ENCODE data around the gene SKOR1. TPM values are rescaled to one million over a fixed set of nuclear protein-coding genes. Genes with fewer than 3 reads are reported as not detected.
A peak's percentile ranks its signal among the peaks of the same experiment; 100 is the strongest.

The SKOR1 gene
- polyA plus RNA-seq, 1 of the 3 experiments (the other 2 are of a cell fraction) = 0.26 TPM

- no peaks in the 10 kb centered on the region for H4K20me1 ChIP-seq (ENCODE audit: insufficient read depth)
- peaks cover 0 to 2% of the 10 kb centered on the region in 2 experiments for H3K36me3 ChIP-seq (replicated peaks in 1 of 2; ENCODE audit: control insufficient read depth in 1 of 2, insufficient read depth in 2 of 2, low read length in 1 of 2)
- no peak for TF ChIP-seq TAF1 (IDR thresholded peaks at IDR 0.05; ENCODE audit: borderline replicate concordance, low read depth, low read length)
- peak; percentile 20; the same call in 1 of the 2 replicates for TF ChIP-seq TCF12 (IDR thresholded peaks at IDR 0.05)
- no peak for TF ChIP-seq ELF1 (IDR thresholded peaks at IDR 0.05)
- no peak for TF ChIP-seq RCOR1 (IDR thresholded peaks at IDR 0.05; ENCODE audit: low read length)
- TF ChIP-seq FOSL2 (IDR thresholded peaks at IDR 0.05; ENCODE audit: borderline replicate concordance, low read depth) = no peak
- TF ChIP-seq PBX3 (IDR thresholded peaks at IDR 0.05) = peak; percentile 52
- TF ChIP-seq EP300 (IDR thresholded peaks at IDR 0.05; ENCODE audit: borderline replicate concordance in 1 of 2, low read depth in 1 of 2, low read length in 1 of 2) = no peak
- no peak for TF ChIP-seq CTCF (IDR thresholded peaks at IDR 0.05)
- H3K27ac ChIP-seq (ENCODE audit: low read depth in 2 of 2, low read length in 1 of 2) = no peak overlapping the region
- no peak overlapping the region for H3K4me2 ChIP-seq
- H2AFZ ChIP-seq (ENCODE audit: low read depth) = no peak overlapping the region
- no peak overlapping the region for H3K9ac ChIP-seq
- ChIA-PET POLR2A (no interaction called here), CTCF (no interaction called here)
- no peak for DNase-seq
- H3K4me1 ChIP-seq (ENCODE audit: control insufficient read depth in 1 of 2, insufficient read depth in 2 of 2, low read depth in 1 of 2, low read length in 1 of 2) = peaks cover 3 to 12% of the 10 kb centered on the region in 2 experiments; a peak in 3 of 4 replicates
- no peaks in the 10 kb centered on the region for H3K9me2 ChIP-seq
- WGBS (ENCODE audit: low lambda C conversion rate) = 30% methylated on average over 3 of the region's 3 CpGs
- no peaks in the 10 kb centered on the region for H3K27me3 ChIP-seq (ENCODE audit: insufficient read depth)
- no peaks in the 10 kb centered on the region for H3K79me2 ChIP-seq (ENCODE audit: insufficient read depth)
- H3F3A ChIP-seq (replicated peaks; ENCODE audit: insufficient read depth) = no peaks in the 10 kb centered on the region
- no peak overlapping the region for H3K4me3 ChIP-seq (ENCODE audit: low read depth in 2 of 2, low read length in 1 of 2)
- H3K9me3 ChIP-seq = no peaks in the 10 kb centered on the region
Measured at GRCh38 chr15:67776600-67776999, 48.7 kb upstream of the SKOR1 start.

GRCh38 chr15:67777071-67777470 lies 48.2 kb upstream of the SKOR1 start:
- WGBS (ENCODE audit: low lambda C conversion rate) = 91% methylated on average over 5 of the region's 5 CpGs
- no peak for TF ChIP-seq FOXJ3 (CRISPR knock-in tag; IDR thresholded peaks at IDR 0.05)
- no peak for TF ChIP-seq GATA2 (CRISPR knock-in tag; IDR thresholded peaks at IDR 0.05)
- TF ChIP-seq SMC3 (IDR thresholded peaks at IDR 0.05; ENCODE audit: low read depth, low read length) = no peak
- no peak for TF ChIP-seq FOSL2 (IDR thresholded peaks at IDR 0.05; ENCODE audit: borderline replicate concordance, low read depth)
- TF ChIP-seq JUND (IDR thresholded peaks at IDR 0.05) = no peak
- no peak for TF ChIP-seq NFIC (IDR thresholded peaks at IDR 0.05; ENCODE audit: borderline replicate concordance)
- TF ChIP-seq FOXM1 (IDR thresholded peaks at IDR 0.05; ENCODE audit: low read depth) = no peak
- Histone ChIP-seq H3K79me2 (ENCODE audit: insufficient read depth) (no peaks in the 10 kb centered on the region), H3K27ac (ENCODE audit: low read depth in 2 of 2, low read length in 1 of 2) (no peak overlapping the region), H3K36me3 (replicated peaks in 1 of 2; ENCODE audit: control insufficient read depth in 1 of 2, insufficient read depth in 2 of 2, low read length in 1 of 2) (peaks cover 0 to 2% of the 10 kb centered on the region in 2 experiments), H2AFZ (ENCODE audit: low read depth) (no peak overlapping the region), H3K27me3 (ENCODE audit: insufficient read depth) (no peaks in the 10 kb centered on the region), H3K9ac (no peak overlapping the region), H4K20me1 (ENCODE audit: insufficient read depth) (no peaks in the 10 kb centered on the region), H3K4me1 (ENCODE audit: control insufficient read depth in 1 of 2, insufficient read depth in 2 of 2, low read depth in 1 of 2, low read length in 1 of 2) (peaks cover 2 to 12% of the 10 kb centered on the region in 2 experiments), H3K9me3 (no peaks in the 10 kb centered on the region), H3K4me3 (ENCODE audit: low read depth in 2 of 2, low read length in 1 of 2) (no peak overlapping the region), H3F3A (replicated peaks; ENCODE audit: insufficient read depth) (no peaks in the 10 kb centered on the region), H3K9me2 (no peaks in the 10 kb centered on the region), H3K4me2 (no peak overlapping the region)
- CTCF ChIA-PET = interaction anchor here (1.3 kb wide), 1 partner anchor 47 kb away, joined by 3 read pairs; no protein-coding TSS in a partner anchor
- no peak for DNase-seq
- POLR2A ChIA-PET = no interaction called here
